ENCODE data around the gene PTDSS2. TPM values are rescaled to one million over a fixed set of nuclear protein-coding genes. Genes with fewer than 3 reads are reported as not detected.
"Not testable (repeated sequence)": the region's sequence is repeated elsewhere in the genome, so short reads cannot be mapped to it uniquely, and the experiment has no call there.

PTDSS2 gene
- total and polyA plus RNA-seq, 2 donors (not counting 1 experiment from before 2014, with no cell fraction given), result 22.1 to 29.0 TPM

DNA sequence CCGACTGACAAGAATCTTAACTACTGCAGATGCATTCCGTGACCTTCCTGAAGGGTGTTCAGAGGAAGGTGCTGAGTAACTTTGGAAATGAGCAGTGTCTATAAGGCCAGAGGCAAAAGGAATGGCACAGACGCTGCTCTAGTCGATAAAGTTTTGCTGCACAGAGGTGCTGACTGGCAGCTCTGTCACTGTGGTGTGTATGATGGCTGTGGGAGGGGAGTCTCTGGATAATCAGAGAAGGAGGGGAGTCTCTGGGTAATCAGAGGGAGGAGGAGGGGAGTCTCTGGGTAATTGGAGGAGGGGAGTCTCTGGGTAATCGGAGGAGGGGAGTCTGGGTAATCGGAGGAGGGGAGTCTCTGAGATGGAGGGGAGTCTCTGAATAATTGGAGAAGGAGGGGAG is 18.4 kb downstream of the PTDSS2 start:
- no peaks in the 10 kb centered on the region for H3K36me3 ChIP-seq (replicated peaks in 1 of 2; ENCODE audit: control extremely low read depth in 1 of 2, control insufficient read depth in 1 of 2, extremely low read depth in 1 of 2, insufficient read depth in 2 of 2, low read length in 1 of 2)
- DNase-seq, result no peak
- WGBS (ENCODE audit: insufficient coverage), result 93% methylated on average over 6 of the region's 6 CpGs
- H3K4me3 Mint-ChIP-seq, result no peak overlapping the region
- no peak overlapping the region for H3K4me3 ChIP-seq (ENCODE audit: control extremely low read depth in 1 of 5, extremely low read depth in 1 of 5, insufficient read depth in 1 of 5, low read depth in 2 of 5, low read length in 4 of 5)
- H3K9me3 Mint-ChIP-seq (ENCODE audit: insufficient read depth), result no peaks in the 10 kb centered on the region
- ATAC-seq (ENCODE audit: low read depth), result no peak
- peaks cover 20% of the 10 kb centered on the region for H3K79me2 ChIP-seq (ENCODE audit: control insufficient read depth, insufficient read depth, low read length)
- no peak overlapping the region for H3K4me2 ChIP-seq (replicated peaks; ENCODE audit: low read depth, low read length, poor library complexity, severe bottlenecking)
- no peaks in the 10 kb centered on the region for H3K27me3 ChIP-seq (replicated peaks in 1 of 4; ENCODE audit: control extremely low read depth in 1 of 4, control insufficient read depth in 3 of 4, insufficient read depth in 4 of 4, low read length in 3 of 4)
- H3K27ac Mint-ChIP-seq, result no peak overlapping the region
- ChIA-PET POLR2A (no interaction called here), CTCF (no interaction called here)
- H3K4me1 Mint-ChIP-seq, result peaks cover 4% of the 10 kb centered on the region
- H4K20me1 ChIP-seq (ENCODE audit: control insufficient read depth, insufficient read depth, low read length, poor library complexity, severe bottlenecking), result no peaks in the 10 kb centered on the region
- no peak overlapping the region for H2AFZ ChIP-seq (ENCODE audit: insufficient read depth, low read depth, low read length, poor library complexity, severe bottlenecking)
- intact Hi-C loops (cut with micrococcal nuclease), result no loop called here
- H3K9me3 ChIP-seq (ENCODE audit: control extremely low read depth in 1 of 3, control insufficient read depth in 2 of 3, insufficient read depth in 1 of 3, low read length in 2 of 3), result no peaks in the 10 kb centered on the region
- no peaks in the 10 kb centered on the region for H3K4me1 ChIP-seq (ENCODE audit: control insufficient read depth in 2 of 2, insufficient read depth in 2 of 2, low read length in 2 of 2)
- H3K27ac ChIP-seq (ENCODE audit: low read length in 2 of 2), result no peak overlapping the region
- no peak overlapping the region for H3K9ac ChIP-seq (ENCODE audit: low read length)
- TF ChIP-seq, protein P1, sequence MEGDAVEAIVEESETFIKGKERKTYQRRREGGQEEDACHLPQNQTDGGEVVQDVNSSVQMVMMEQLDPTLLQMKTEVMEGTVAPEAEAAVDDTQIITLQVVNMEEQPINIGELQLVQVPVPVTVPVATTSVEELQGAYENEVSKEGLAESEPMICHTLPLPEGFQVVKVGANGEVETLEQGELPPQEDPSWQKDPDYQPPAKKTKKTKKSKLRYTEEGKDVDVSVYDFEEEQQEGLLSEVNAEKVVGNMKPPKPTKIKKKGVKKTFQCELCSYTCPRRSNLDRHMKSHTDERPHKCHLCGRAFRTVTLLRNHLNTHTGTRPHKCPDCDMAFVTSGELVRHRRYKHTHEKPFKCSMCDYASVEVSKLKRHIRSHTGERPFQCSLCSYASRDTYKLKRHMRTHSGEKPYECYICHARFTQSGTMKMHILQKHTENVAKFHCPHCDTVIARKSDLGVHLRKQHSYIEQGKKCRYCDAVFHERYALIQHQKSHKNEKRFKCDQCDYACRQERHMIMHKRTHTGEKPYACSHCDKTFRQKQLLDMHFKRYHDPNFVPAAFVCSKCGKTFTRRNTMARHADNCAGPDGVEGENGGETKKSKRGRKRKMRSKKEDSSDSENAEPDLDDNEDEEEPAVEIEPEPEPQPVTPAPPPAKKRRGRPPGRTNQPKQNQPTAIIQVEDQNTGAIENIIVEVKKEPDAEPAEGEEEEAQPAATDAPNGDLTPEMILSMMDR (IDR thresholded peaks at IDR 0.05), result no peak
- no peak for TF ChIP-seq EZH2 (IDR thresholded peaks at IDR 0.05; ENCODE audit: borderline replicate concordance, insufficient read depth, low read depth, low read length, poor library complexity, severe bottlenecking)
- no peaks in the 10 kb centered on the region for H3K27me3 Mint-ChIP-seq

DNA sequence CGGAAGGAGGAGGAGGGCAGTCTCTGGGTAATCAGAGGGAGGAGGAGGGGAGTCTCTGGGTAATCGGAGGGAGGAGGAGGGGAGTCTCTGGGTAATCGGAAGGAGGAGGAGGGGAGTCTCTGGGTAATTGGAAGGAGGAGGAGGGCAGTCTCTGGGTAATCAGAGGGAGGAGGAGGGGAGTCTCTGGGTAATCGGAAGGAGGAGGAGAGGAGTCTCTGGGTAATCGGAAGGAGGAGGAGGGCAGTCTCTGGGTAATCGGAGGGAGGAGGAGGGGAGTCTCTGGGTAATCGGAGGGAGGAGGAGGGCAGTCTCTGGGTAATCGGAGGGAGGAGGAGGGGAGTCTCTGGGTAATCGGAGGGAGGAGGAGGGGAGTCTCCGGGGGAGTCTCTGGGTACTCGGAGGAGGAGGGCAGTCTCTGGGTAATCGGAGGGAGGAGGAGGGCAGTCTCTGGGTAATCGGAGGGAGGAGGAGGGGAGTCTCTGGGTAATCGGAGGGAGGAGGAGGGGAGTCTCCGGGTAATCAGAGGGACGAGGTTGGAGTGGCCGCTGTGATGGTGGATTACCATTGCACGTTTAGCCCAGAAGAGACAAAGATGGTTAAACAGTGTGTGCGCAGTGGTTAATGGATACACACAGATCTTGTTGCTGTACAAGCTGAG is 19.1 kb downstream of the PTDSS2 start:
- DNase-seq; ATAC-seq (ENCODE audit: low read depth); H4K20me1 ChIP-seq (ENCODE audit: control insufficient read depth, insufficient read depth, low read length, poor library complexity, severe bottlenecking); H3K27ac Mint-ChIP-seq; H3K27ac ChIP-seq (ENCODE audit: low read length in 2 of 2); H3K9me3 Mint-ChIP-seq (ENCODE audit: insufficient read depth); H3K9me3 ChIP-seq (ENCODE audit: control extremely low read depth in 1 of 3, control insufficient read depth in 2 of 3, insufficient read depth in 1 of 3, low read length in 2 of 3); H3K4me3 Mint-ChIP-seq; H3K9ac ChIP-seq (ENCODE audit: low read length); H3K27me3 Mint-ChIP-seq; H3K4me3 ChIP-seq (ENCODE audit: control extremely low read depth in 1 of 5, extremely low read depth in 1 of 5, insufficient read depth in 1 of 5, low read depth in 2 of 5, low read length in 4 of 5); H3K4me1 Mint-ChIP-seq; POLR2A ChIA-PET; H3K4me1 ChIP-seq (ENCODE audit: control insufficient read depth in 2 of 2, insufficient read depth in 2 of 2, low read length in 2 of 2); H3K4me2 ChIP-seq (replicated peaks; ENCODE audit: low read depth, low read length, poor library complexity, severe bottlenecking); intact Hi-C loops (cut with micrococcal nuclease); H3K27me3 ChIP-seq (replicated peaks in 1 of 4; ENCODE audit: control extremely low read depth in 1 of 4, control insufficient read depth in 3 of 4, insufficient read depth in 4 of 4, low read length in 3 of 4); H3K36me3 ChIP-seq (replicated peaks in 1 of 2; ENCODE audit: control extremely low read depth in 1 of 2, control insufficient read depth in 1 of 2, extremely low read depth in 1 of 2, insufficient read depth in 2 of 2, low read length in 1 of 2); CTCF ChIA-PET; H2AFZ ChIP-seq (ENCODE audit: insufficient read depth, low read depth, low read length, poor library complexity, severe bottlenecking): not testable (repeated sequence)
- WGBS (ENCODE audit: insufficient coverage), result 94% methylated on average over 12 of the region's 19 CpGs
- H3K79me2 ChIP-seq (ENCODE audit: control insufficient read depth, insufficient read depth, low read length), result peaks cover 22% of the 10 kb centered on the region

All from B cell (primary cell).